CD14-positive monocyte (primary cell): ENCODE data around the gene TOP2A. TPM values are rescaled to one million over a fixed set of nuclear protein-coding genes. Genes with fewer than 3 reads are reported as not detected.

ENCODE experiments used
- DNase-seq, 3 donors: peaks; one replicate each; pipeline ENCODE4 v3.0.0-alpha.2; 2011 to 2022
- H2AFZ ChIP-seq: 2 replicates; pipeline ENCODE4 v1.6.0; 2012; ENCODE audit warnings: mild to moderate bottlenecking, low read depth, low read length, inconsistent platforms; ENCODE audit not compliant: insufficient read depth, poor library complexity, severe bottlenecking
- H3K27ac ChIP-seq, 2 donors: 1 replicate in 1 of 2; 2 replicates in 1 of 2; pipeline ENCODE4 v1.5.1; 2012 to 2013; ENCODE audit warnings: low read length in 2 of 2, control low read depth in 1 of 2, inconsistent platforms in 1 of 2, low read depth in 1 of 2, mild to moderate bottlenecking in 1 of 2
- H3K27me3 ChIP-seq, 2 donors: one replicate each; pipeline versions ENCODE4 v1.6.0 to v1.6.1; 2011 to 2013; ENCODE audit warnings: low read length in 2 of 2; ENCODE audit not compliant: control insufficient read depth in 2 of 2, insufficient read depth in 2 of 2
- H3K36me3 ChIP-seq, 2 donors: replicated peaks in 1 of 2; 1 replicate in 1 of 2; 2 replicates in 1 of 2; pipeline versions ENCODE4 v1.5.1 to v1.6.1; 2012 to 2013; ENCODE audit warnings: low read length in 2 of 2, control low read depth in 1 of 2, inconsistent platforms in 1 of 2, mild to moderate bottlenecking in 1 of 2; ENCODE audit not compliant: insufficient read depth in 2 of 2, control insufficient read depth in 1 of 2
- H3K4me1 ChIP-seq, 2 donors: 1 replicate in 1 of 2; 2 replicates in 1 of 2; pipeline versions ENCODE4 v1.5.1 to v1.6.1; 2012 to 2013; ENCODE audit warnings: low read length in 2 of 2, control low read depth in 1 of 2, inconsistent platforms in 1 of 2, mild to moderate bottlenecking in 1 of 2, moderate library complexity in 1 of 2; ENCODE audit not compliant: insufficient read depth in 2 of 2, control insufficient read depth in 1 of 2
- H3K4me2 ChIP-seq: replicated peaks from 2 replicates; pipeline ENCODE3; 2012; ENCODE audit warnings: low read length, moderate library complexity, mild to moderate bottlenecking; ENCODE audit not compliant: poor library complexity, severe bottlenecking; ENCODE audit errors: extremely low read depth
- H3K4me3 ChIP-seq, 3 experiments: fragments of 200-600 bp in 1 of 3; sonication (generic) in 1 of 3; replicated peaks in 1 of 3; 1 replicate in 2 of 3; 2 replicates in 1 of 3; pipeline ENCODE4 v1.5.1; 2011 to 2013; ENCODE audit warnings: low read length in 3 of 3, mild to moderate bottlenecking in 3 of 3, control low read depth in 2 of 3, low read depth in 2 of 3, inconsistent platforms in 1 of 3, moderate library complexity in 1 of 3
- H3K79me2 ChIP-seq: 2 replicates; pipeline ENCODE4 v1.6.0; 2012; ENCODE audit warnings: mild to moderate bottlenecking, control low read depth, inconsistent platforms, low read length, moderate library complexity; ENCODE audit not compliant: insufficient read depth
- H3K9ac ChIP-seq: 2 replicates; pipeline ENCODE4 v1.6.0; 2017; ENCODE audit warnings: low read length, mild to moderate bottlenecking; ENCODE audit not compliant: insufficient read depth, poor library complexity, severe bottlenecking
- H3K9me3 ChIP-seq, 2 donors: replicated peaks in 1 of 2; 1 replicate in 1 of 2; 2 replicates in 1 of 2; pipeline versions ENCODE4 v1.5.1 to v1.6.1; 2012 to 2013; ENCODE audit warnings: low read length in 2 of 2, control low read depth in 1 of 2; ENCODE audit not compliant: control insufficient read depth in 1 of 2, insufficient read depth in 1 of 2
- H4K20me1 ChIP-seq: 2 replicates; pipeline ENCODE4 v1.6.0; 2012; ENCODE audit warnings: mild to moderate bottlenecking, low read length, control low read depth, moderate library complexity; ENCODE audit not compliant: insufficient read depth
- H3K27ac Mint-ChIP-seq, 7 donors: one replicate each; pipeline ENCODE4 v1.8.0; 2020; ENCODE audit warnings: mild to moderate bottlenecking in 7 of 7, mixed read lengths in 7 of 7, moderate library complexity in 6 of 7, inconsistent platforms in 2 of 7
- H3K27me3 Mint-ChIP-seq, 3 donors: one replicate each; pipeline ENCODE4 v1.8.0; 2021 to 2022; ENCODE audit warnings: low read depth in 3 of 3, mild to moderate bottlenecking in 3 of 3, mixed read lengths in 3 of 3, moderate library complexity in 3 of 3, inconsistent platforms in 1 of 3
- H3K36me3 Mint-ChIP-seq, 2 donors: one replicate each; pipeline ENCODE4 v1.8.0; 2020; ENCODE audit warnings: mixed read lengths in 2 of 2, inconsistent platforms in 1 of 2, mild to moderate bottlenecking in 1 of 2
- H3K4me1 Mint-ChIP-seq: one replicate; pipeline ENCODE4 v1.8.0; 2020; ENCODE audit warnings: mild to moderate bottlenecking, mixed read lengths
- H3K4me3 Mint-ChIP-seq, 2 donors: one replicate each; pipeline ENCODE4 v1.8.0; 2020; ENCODE audit warnings: mild to moderate bottlenecking in 2 of 2, mixed read lengths in 2 of 2, moderate library complexity in 1 of 2
- H3K9me3 Mint-ChIP-seq, 7 donors: one replicate each; pipeline ENCODE4 v1.8.0; 2020 to 2022; ENCODE audit warnings: mixed read lengths in 7 of 7, mild to moderate bottlenecking in 6 of 7, moderate library complexity in 6 of 7, inconsistent platforms in 2 of 7
- WGBS: methylation state at CpG from one replicate; pipeline ENCODE4 v1.1.5; 2013; ENCODE audit warnings: missing lambda C conversion rate; ENCODE audit not compliant: insufficient coverage; 5-methylcytosine and 5-hydroxymethylcytosine counted together
- intact Hi-C, 2 donors: fragments of 100-400 bp; cut with micrococcal nuclease; formaldehyde crosslinking; loops; one replicate each; pipeline versions ENCODE4 v1.15.0 to v1.15.1; 2023
- polyA plus RNA-seq, 3 donors: library from polyadenylated mRNA; depleted of rRNA in 1 of 3; unstranded in 2 of 3; stranded (reverse) in 1 of 3; fragments of 300-500 nt in 2 of 3; fragments of >200 nt in 1 of 3; fragmentation: Illumina TruSeq in 2 of 3; gene quantifications; 1 replicate in 2 of 3; 2 replicates in 1 of 3; pipeline ENCODE4 v1.2.3, GENCODE V29; 2012 to 2021
- TF ChIP-seq, protein P1 (sequence below): fragments of 200-600 bp; IDR thresholded peaks from one replicate; pipeline ENCODE4 v1.8.0; 2022; ENCODE audit warnings: antibody characterized with exemption, mild to moderate bottlenecking

The TOP2A gene
- polyA plus RNA-seq, 3 donors, result 0.01 to 0.94 (median 0.28) TPM

DNA sequence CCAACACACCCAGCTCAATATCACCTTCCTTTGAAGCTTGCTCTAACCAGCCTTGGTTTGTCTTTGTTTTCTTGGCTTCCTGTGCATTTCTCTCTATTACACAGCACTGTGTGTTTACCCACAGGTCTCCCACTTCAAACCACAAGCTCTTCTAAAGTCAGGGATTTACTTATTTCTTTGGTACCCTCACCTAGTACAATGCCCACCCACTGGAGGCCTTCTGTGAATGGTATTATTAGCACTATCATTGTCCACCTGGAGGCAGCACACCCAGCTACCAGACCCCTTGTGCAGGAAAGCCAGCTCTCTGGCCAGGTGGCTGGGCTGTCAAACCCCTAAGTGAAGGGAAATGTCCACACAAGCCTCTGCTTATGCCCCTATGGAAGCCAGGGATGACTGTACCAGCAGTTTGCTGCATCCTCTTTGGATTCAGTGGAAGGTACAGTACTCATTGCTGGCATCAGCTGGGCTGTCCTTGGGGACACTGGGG, 9.4 kb upstream of the TOP2A start:
- H3K27me3 ChIP-seq, result no peaks in the 10 kb centered on the region
- Mint-ChIP-seq H3K4me3 (no peak overlapping the region), H3K9me3 (peaks cover 0 to 4% (median 0%) of the 10 kb centered on the region in 7 donors), H3K4me1 (peaks cover 22% of the 10 kb centered on the region), H3K36me3 (no peaks in the 10 kb centered on the region), H3K27ac (peak overlapping the region in 1 of 7 donors; percentile 20), H3K27me3 (peaks cover 0 to 9% (median 3%) of the 10 kb centered on the region in 3 donors)
- peaks cover 0 to 10% of the 10 kb centered on the region in 2 donors for H3K4me1 ChIP-seq
- no peak overlapping the region for H3K9ac ChIP-seq
- TF ChIP-seq, protein P1, sequence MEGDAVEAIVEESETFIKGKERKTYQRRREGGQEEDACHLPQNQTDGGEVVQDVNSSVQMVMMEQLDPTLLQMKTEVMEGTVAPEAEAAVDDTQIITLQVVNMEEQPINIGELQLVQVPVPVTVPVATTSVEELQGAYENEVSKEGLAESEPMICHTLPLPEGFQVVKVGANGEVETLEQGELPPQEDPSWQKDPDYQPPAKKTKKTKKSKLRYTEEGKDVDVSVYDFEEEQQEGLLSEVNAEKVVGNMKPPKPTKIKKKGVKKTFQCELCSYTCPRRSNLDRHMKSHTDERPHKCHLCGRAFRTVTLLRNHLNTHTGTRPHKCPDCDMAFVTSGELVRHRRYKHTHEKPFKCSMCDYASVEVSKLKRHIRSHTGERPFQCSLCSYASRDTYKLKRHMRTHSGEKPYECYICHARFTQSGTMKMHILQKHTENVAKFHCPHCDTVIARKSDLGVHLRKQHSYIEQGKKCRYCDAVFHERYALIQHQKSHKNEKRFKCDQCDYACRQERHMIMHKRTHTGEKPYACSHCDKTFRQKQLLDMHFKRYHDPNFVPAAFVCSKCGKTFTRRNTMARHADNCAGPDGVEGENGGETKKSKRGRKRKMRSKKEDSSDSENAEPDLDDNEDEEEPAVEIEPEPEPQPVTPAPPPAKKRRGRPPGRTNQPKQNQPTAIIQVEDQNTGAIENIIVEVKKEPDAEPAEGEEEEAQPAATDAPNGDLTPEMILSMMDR, result no peak
- no peaks in the 10 kb centered on the region for H3K79me2 ChIP-seq
- H3K4me3 ChIP-seq, result no peak overlapping the region
- H2AFZ ChIP-seq, result no peak overlapping the region
- H3K9me3 ChIP-seq, result no peaks in the 10 kb centered on the region
- intact Hi-C loops, result no loop called here
- H3K27ac ChIP-seq, result no peak overlapping the region
- H3K36me3 ChIP-seq, result no peaks in the 10 kb centered on the region
- no peak overlapping the region for H3K4me2 ChIP-seq
- H4K20me1 ChIP-seq, result no peaks in the 10 kb centered on the region
- no peak for DNase-seq

- H3K4me3 Mint-ChIP-seq, result no peak overlapping the region
- H3K36me3 Mint-ChIP-seq, result no peaks in the 10 kb centered on the region
- WGBS, result 0% methylated on average over 1 of the region's 4 CpGs
- Histone ChIP-seq H3K36me3 (no peaks in the 10 kb centered on the region), H3K4me2 (no peak overlapping the region), H3K9me3 (no peaks in the 10 kb centered on the region), H3K4me3 (no peak overlapping the region), H2AFZ (no peak overlapping the region), H3K9ac (no peak overlapping the region), H3K27ac (no peak overlapping the region), H3K4me1 (peaks cover 0 to 10% of the 10 kb centered on the region in 2 donors), H4K20me1 (no peaks in the 10 kb centered on the region), H3K79me2 (no peaks in the 10 kb centered on the region), H3K27me3 (no peaks in the 10 kb centered on the region)
- intact Hi-C loops, result no loop called here
- TF ChIP-seq, protein P1, result no peak
- H3K4me1 Mint-ChIP-seq, result peaks cover 22% of the 10 kb centered on the region
- peaks cover 0 to 4% (median 0%) of the 10 kb centered on the region in 7 donors for H3K9me3 Mint-ChIP-seq
- no peak for DNase-seq
- no peak overlapping the region for H3K27ac Mint-ChIP-seq
- H3K27me3 Mint-ChIP-seq, result peaks cover 0 to 9% (median 3%) of the 10 kb centered on the region in 3 donors
Observed at GRCh38 chr17:40425741-40426140, 8.0 kb upstream of the TOP2A start.
